ENCODE measurements around the gene MAP1LC3B2.

- no peak for TF ChIP-seq EZH2 (IDR thresholded peaks at IDR 0.05)
- no peak for TF ChIP-seq POLR2AphosphoS5 (IDR thresholded peaks at IDR 0.05; ENCODE audit: borderline replicate concordance, low read depth, low read length)
Measured at GRCh38 chr12:116577154-116577561, 18.0 kb downstream of the MAP1LC3B2 start.
